Forelimb muscle (tissue), 1 donor: Measurements from ENCODE around the gene ZMIZ1. TPM values are rescaled to one million over a fixed set of nuclear protein-coding genes. Genes with fewer than 3 reads are reported as not detected.

Experiments
- DNase-seq: peaks from one replicate; pipeline ENCODE4 v3.0.0-alpha.2; 2013; ENCODE audit warnings: low read depth
- polyA plus RNA-seq: library from polyadenylated mRNA; unstranded; fragments of 120-200 nt; gene quantifications from one replicate; pipeline ENCODE4 v1.2.1, GENCODE V29; 2013; ENCODE audit not compliant: insufficient read length

The ZMIZ1 gene
- polyA plus RNA-seq, 1 donor, result 29.8 TPM

- DNase-seq, result no peak
Measured at GRCh38 chr10:79244841-79245504, 176.2 kb downstream of the ZMIZ1 start.

- DNase-seq, result no peak
Measured at GRCh38 chr10:79245539-79246208, 176.9 kb downstream of the ZMIZ1 start.

GRCh38 chr10:79246209-79246581 is 177.4 kb downstream of the ZMIZ1 start:
- DNase-seq, result no peak

GRCh38 chr10:79246606-79247275 is 178.0 kb downstream of the ZMIZ1 start:
- no peak for DNase-seq

GRCh38 chr10:79247373-79248137 is 178.8 kb downstream of the ZMIZ1 start:
- no peak for DNase-seq

- DNase-seq, result no peak
Measured at GRCh38 chr10:79248341-79249185, 179.8 kb downstream of the ZMIZ1 start.

GRCh38 chr10:79249186-79250121 is 180.7 kb downstream of the ZMIZ1 start:
- no peak for DNase-seq

- no peak for DNase-seq
Measured at GRCh38 chr10:79250259-79250658, 181.5 kb downstream of the ZMIZ1 start.

- no peak for DNase-seq
Measured at GRCh38 chr10:79252450-79252849, 183.7 kb downstream of the ZMIZ1 start.

GRCh38 chr10:79252971-79253370 is 184.2 kb downstream of the ZMIZ1 start:
- no peak for DNase-seq

GRCh38 chr10:79253704-79254103 is 184.9 kb downstream of the ZMIZ1 start:
- DNase-seq, result no peak

GRCh38 chr10:79254333-79255006 is 185.7 kb downstream of the ZMIZ1 start:
- no peak for DNase-seq

- DNase-seq, result no peak
Measured at GRCh38 chr10:79255007-79255507, 186.3 kb downstream of the ZMIZ1 start.

GRCh38 chr10:79256264-79256806 is 187.6 kb downstream of the ZMIZ1 start:
- no peak for DNase-seq

GRCh38 chr10:79258894-79259293 is 190.1 kb downstream of the ZMIZ1 start:
- DNase-seq, result no peak

- DNase-seq, result no peak
Measured at GRCh38 chr10:79259834-79260233, 191.1 kb downstream of the ZMIZ1 start.

GRCh38 chr10:79260811-79261740 is 192.3 kb downstream of the ZMIZ1 start:
- no peak for DNase-seq

- DNase-seq, result no peak
Measured at GRCh38 chr10:79262131-79262530, 193.4 kb downstream of the ZMIZ1 start.
